HUES48 (cell line): ENCODE data around the gene PACS2.
"Not testable (repeated sequence)": the region's sequence is repeated elsewhere in the genome, so short reads cannot be mapped to it uniquely, and the experiment has no call there.

Experiments used
- H3K27ac ChIP-seq: one replicate; pipeline ENCODE4 v1.7.0; 2013; ENCODE audit warnings: low read depth, low read length, inconsistent platforms
- H3K27me3 ChIP-seq: 2 replicates; pipeline ENCODE4 v1.6.1; 2013; ENCODE audit warnings: mild to moderate bottlenecking, low read length; ENCODE audit not compliant: control insufficient read depth, insufficient read depth
- H3K36me3 ChIP-seq: 2 replicates; pipeline ENCODE4 v1.6.1; 2013; ENCODE audit warnings: low read length; ENCODE audit not compliant: control insufficient read depth, insufficient read depth
- H3K4me1 ChIP-seq: 2 replicates; pipeline ENCODE4 v1.6.1; 2013; ENCODE audit warnings: mild to moderate bottlenecking, low read length; ENCODE audit not compliant: control insufficient read depth, insufficient read depth
- H3K4me3 ChIP-seq: 2 replicates; pipeline ENCODE4 v1.5.1; 2013; ENCODE audit warnings: mild to moderate bottlenecking, low read depth, low read length
- H3K9ac ChIP-seq: 2 replicates; pipeline ENCODE4 v1.6.1; 2013; ENCODE audit warnings: mild to moderate bottlenecking, low read depth, low read length, moderate library complexity
- H3K9me3 ChIP-seq: 2 replicates; pipeline ENCODE4 v1.6.1; 2013; ENCODE audit warnings: low read length; ENCODE audit not compliant: control insufficient read depth, insufficient read depth

PACS2 gene

GRCh38 chr14:105326891-105327694 is 12.5 kb downstream of the PACS2 start:
- H3K4me1 ChIP-seq: peaks cover 53% of the 10 kb centered on the region
- H3K36me3 ChIP-seq: no peaks in the 10 kb centered on the region
- no peaks in the 10 kb centered on the region for H3K9me3 ChIP-seq

DNA sequence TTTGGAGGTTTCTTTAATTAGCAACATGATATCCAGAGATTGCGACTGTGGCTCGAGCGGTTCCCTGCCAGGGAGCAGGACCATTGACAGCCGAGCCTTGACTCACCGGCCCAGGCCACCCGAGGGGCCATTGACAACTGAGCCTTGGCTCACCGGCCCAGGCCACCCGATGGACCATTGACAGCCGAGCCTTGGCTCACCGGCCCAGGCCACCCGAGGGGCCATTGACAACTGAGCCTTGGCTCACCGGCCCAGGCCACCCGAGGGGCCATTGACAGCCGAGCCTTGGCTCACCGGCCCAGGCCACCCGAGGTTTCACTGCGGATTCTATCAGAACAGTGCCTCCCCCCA is 13.1 kb downstream of the PACS2 start:
- H3K4me3 ChIP-seq, H3K27me3 ChIP-seq, H3K27ac ChIP-seq, H3K36me3 ChIP-seq, H3K9me3 ChIP-seq, H3K9ac ChIP-seq: not testable (repeated sequence)
- peaks cover 53% of the 10 kb centered on the region for H3K4me1 ChIP-seq

More at GRCh38 chr14:105326891-105327694, 12.5 kb downstream of the PACS2 start:
- no peak overlapping the region for H3K9ac ChIP-seq
- H3K4me3 ChIP-seq: no peak overlapping the region
- no peaks in the 10 kb centered on the region for H3K27me3 ChIP-seq
- H3K27ac ChIP-seq: peak overlapping the region; percentile 55

- H3K4me1 ChIP-seq: peaks cover 53% of the 10 kb centered on the region
- no peak overlapping the region for H3K9ac ChIP-seq
- no peak overlapping the region for H3K27ac ChIP-seq
- H3K36me3 ChIP-seq: no peaks in the 10 kb centered on the region
- no peaks in the 10 kb centered on the region for H3K9me3 ChIP-seq
- no peaks in the 10 kb centered on the region for H3K27me3 ChIP-seq
- H3K4me3 ChIP-seq: no peak overlapping the region
These were observed 13.6 kb downstream of the PACS2 start for GRCh38 chr14:105328070-105328677.

DNA sequence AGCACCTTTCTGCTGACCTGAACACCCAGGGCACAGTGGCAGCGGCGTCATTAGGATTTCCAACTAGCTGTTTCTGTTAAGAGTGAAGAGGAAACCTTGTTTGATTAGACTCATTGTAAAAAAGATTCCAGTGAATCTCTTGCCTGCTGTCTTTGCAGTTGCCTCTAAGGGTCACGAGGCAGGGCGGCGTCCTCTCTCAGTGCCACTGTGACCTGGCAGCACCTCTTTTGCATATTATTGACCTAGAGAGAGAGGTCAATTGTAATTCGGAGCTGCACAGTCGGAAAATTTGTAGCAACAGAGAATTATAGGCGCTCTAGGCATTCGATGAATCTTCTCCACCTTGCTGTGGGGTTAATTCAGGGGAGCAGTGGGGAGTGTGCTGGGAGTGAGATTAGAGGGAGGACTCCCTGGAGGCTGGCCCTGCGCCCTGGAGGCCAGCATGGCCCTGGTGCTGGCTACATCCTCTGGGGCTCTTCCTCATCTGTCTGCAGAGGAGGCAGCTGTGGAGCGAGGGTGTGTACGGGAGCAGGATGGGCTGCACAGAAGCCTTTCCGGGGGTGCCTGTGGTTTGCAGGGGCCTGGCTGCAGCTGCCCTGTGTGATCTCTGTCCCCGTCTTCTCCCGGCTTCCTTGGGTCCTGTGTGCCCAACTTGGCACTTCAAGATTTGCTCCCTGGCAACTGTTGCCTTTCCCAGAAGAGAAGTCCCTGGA is 14.3 kb downstream of the PACS2 start:
- Histone ChIP-seq H3K27me3 (no peaks in the 10 kb centered on the region), H3K9ac (no peak overlapping the region), H3K9me3 (no peaks in the 10 kb centered on the region), H3K4me3 (no peak overlapping the region), H3K36me3 (no peaks in the 10 kb centered on the region), H3K27ac (no peak overlapping the region), H3K4me1 (peaks cover 49% of the 10 kb centered on the region)

DNA sequence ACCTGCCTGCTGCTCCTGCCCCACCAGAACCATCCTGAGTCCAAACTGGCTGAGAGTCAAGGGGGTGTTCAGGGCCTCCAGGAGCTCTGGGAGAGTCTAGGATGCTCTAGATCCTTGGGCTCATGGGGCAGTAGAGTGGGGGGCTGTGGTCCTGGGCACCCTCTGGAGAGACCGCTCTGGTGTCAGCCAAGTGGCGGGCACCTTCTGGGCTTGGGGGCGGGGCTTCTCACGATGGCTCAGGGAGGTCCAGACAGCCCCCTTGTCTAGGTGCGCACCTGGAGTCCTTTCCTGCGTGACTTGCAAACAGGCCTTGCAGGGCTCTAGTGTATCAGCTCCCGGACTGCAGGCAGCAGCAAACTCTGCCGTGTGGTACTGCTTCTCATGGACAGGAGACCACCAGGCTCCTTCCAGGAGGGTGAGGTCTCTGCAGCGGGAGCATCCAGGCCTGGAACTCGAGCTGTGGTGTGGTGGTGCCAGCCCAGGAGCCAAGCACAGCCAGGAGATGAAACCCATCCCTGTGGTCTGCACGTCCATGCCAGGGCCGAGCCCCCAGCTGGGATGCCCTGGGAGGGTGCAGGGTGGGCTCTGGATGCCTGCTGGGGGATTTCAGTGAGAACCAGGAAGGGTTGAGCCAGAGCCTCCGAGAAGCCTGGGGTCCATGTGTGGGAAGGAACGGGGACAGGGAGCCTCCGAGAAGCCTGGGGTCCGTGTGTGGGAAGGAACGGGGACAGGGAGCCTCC is 15.0 kb downstream of the PACS2 start:
- no peak overlapping the region for H3K9ac ChIP-seq
- no peak overlapping the region for H3K27ac ChIP-seq
- no peaks in the 10 kb centered on the region for H3K9me3 ChIP-seq
- no peaks in the 10 kb centered on the region for H3K27me3 ChIP-seq
- H3K36me3 ChIP-seq: no peaks in the 10 kb centered on the region
- peaks cover 46% of the 10 kb centered on the region for H3K4me1 ChIP-seq
- no peak overlapping the region for H3K4me3 ChIP-seq

- H3K36me3 ChIP-seq: no peaks in the 10 kb centered on the region
- peaks cover 42% of the 10 kb centered on the region for H3K4me1 ChIP-seq
- H3K9me3 ChIP-seq: no peaks in the 10 kb centered on the region
- no peak overlapping the region for H3K4me3 ChIP-seq
- no peak overlapping the region for H3K9ac ChIP-seq
- H3K27ac ChIP-seq: no peak overlapping the region
- no peaks in the 10 kb centered on the region for H3K27me3 ChIP-seq
These were observed 15.9 kb downstream of the PACS2 start for GRCh38 chr14:105330491-105330895.

DNA sequence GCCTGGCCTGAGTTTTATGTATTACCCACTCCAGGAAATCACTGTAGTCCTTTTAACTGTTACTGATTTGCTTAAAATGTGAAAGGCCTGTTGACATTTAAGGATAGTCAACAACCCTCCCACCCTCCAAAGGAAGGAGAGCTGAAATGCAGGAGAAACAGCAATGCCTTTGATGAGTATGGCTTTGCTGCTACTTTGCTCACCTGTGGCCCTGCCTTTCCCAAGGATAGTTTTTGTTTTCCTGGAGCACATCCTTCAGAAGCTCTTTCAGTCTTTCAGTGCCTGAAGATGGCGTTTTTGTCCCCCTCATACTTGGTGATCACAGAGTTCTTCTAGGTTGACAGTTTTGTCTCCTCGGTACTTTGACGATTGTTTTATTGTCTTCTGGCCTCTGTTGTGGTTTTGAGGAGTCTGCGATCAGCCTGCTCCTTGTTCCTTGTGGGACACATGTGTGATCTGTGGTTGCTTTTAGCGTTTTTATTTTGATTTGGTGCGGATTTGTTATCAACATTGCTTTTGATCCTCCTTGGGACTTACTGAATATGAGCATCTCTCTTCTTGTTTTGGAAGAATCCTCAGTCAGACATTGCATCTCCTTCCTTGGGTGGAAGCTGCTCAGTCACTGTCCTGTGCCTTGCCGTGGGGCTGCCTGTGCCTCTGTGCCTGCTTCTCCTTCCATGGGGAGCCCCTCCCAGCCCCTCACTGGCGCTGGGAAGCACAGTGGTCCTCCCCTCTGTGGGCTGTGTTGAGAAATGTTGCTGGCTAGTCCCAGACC is 17.2 kb downstream of the PACS2 start:
- no peak overlapping the region for H3K9ac ChIP-seq
- H3K27ac ChIP-seq: no peak overlapping the region
- H3K36me3 ChIP-seq: peaks cover under 1% of the 10 kb centered on the region; the same call in 1 of the 2 replicates
- H3K27me3 ChIP-seq: no peaks in the 10 kb centered on the region
- peaks cover 29% of the 10 kb centered on the region for H3K4me1 ChIP-seq
- H3K4me3 ChIP-seq: no peak overlapping the region
- no peaks in the 10 kb centered on the region for H3K9me3 ChIP-seq

DNA sequence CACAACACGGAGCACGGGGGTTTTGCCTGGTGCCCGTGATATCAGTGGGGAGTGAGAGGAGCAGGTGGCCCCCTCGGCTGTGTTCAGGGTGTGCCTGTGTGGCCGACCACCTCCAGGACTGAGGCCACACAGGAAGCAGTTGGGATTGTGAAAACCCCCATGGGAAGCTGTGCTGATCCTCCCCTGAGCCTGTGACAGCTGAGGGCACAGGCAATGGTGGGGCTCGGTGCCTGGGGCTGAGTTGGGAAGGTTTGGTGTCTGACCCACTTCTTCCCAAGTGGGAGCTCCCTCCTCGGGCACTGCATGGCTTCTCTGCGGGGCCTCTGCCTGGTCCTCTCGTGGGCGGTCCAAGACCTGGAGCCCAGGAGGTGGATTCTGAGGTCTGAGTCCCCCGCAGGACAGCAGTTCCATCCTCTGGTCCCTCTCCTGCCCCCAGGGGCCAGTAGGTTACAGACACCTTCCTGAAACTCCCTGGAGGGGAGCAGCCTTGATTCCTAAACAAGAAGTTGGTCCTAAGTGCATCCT is 17.9 kb downstream of the PACS2 start:
- Histone ChIP-seq H3K4me3 (no peak overlapping the region), H3K9ac (no peak overlapping the region), H3K27ac (no peak overlapping the region), H3K36me3 (peaks cover 4% of the 10 kb centered on the region; the same call in 1 of the 2 replicates), H3K4me1 (peaks cover 23% of the 10 kb centered on the region), H3K9me3 (no peaks in the 10 kb centered on the region), H3K27me3 (no peaks in the 10 kb centered on the region)

DNA sequence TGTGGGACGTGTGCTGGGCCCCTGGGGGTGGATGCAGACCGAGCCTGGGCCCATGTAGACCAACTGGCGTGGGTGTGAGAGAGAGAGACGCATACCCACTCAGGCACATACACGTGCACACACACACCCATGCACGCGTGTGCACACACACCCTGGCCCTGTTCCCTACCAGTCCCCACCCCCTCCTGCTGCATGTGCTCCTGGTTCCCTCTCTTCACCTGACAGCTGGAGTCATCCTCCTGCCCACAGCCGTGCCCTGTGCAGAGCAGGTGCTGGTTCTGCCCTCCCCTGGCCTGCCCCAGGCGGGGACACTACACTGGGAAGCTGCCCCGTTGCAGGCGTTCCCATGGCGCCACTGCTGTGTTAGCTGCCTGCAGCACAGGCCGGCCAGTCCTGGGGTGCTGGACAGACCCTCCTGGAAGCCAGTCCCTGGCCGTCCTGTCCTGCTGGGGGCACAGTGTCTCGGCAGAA is 18.5 kb downstream of the PACS2 start:
- Histone ChIP-seq H3K9ac (no peak overlapping the region), H3K9me3 (no peaks in the 10 kb centered on the region), H3K36me3 (peaks cover 4% of the 10 kb centered on the region; the same call in 1 of the 2 replicates), H3K27ac (no peak overlapping the region), H3K4me1 (peaks cover 19% of the 10 kb centered on the region), H3K4me3 (no peak overlapping the region), H3K27me3 (no peaks in the 10 kb centered on the region)
